Choroid plexus epithelial cell (primary cell): ENCODE data around the gene TANC1.

Experiments used
- DNase-seq: peaks from one replicate; pipeline ENCODE4 v3.0.0-alpha.2; 2010; ENCODE audit warnings: low read depth
- H3K4me3 ChIP-seq: 2 replicates; pipeline ENCODE4 v1.5.1; 2011; ENCODE audit warnings: low read depth, mild to moderate bottlenecking, control low read depth, low read length, moderate library complexity
- CTCF ChIP-seq: conservative IDR thresholded peaks from 2 replicates; pipeline ENCODE4 v1.5.1; 2011; ENCODE audit warnings: low read depth, mild to moderate bottlenecking, control low read depth, inconsistent platforms, low read length, moderate library complexity

TANC1 gene

GRCh38 chr2:158968396-158969161 lies at the start of gene TANC1:
TSS of gene TANC1 (plus strand) at chr2:158968640. CDS start at chr2:159065911, 97,271 bp downstream.
- peak within 1 kb of the TSS; percentile 77 for H3K4me3 ChIP-seq
- peak; percentile 94 for DNase-seq
- no peak for TF ChIP-seq CTCF

- no peak for TF ChIP-seq CTCF
- no peak overlapping the region for H3K4me3 ChIP-seq
- no peak for DNase-seq
Measured at GRCh38 chr2:158921599-158922408, 46.6 kb upstream of the TANC1 start.

GRCh38 chr2:158922601-158923000 lies 45.8 kb upstream of the TANC1 start:
- DNase-seq, result no peak
- TF ChIP-seq CTCF, result peak; percentile 4
- H3K4me3 ChIP-seq, result no peak overlapping the region

- TF ChIP-seq CTCF, result no peak
- no peak overlapping the region for H3K4me3 ChIP-seq
- DNase-seq, result peak; percentile 37
Measured at GRCh38 chr2:158923180-158923594, 45.3 kb upstream of the TANC1 start.

- no peak for DNase-seq
- no peak for TF ChIP-seq CTCF
- no peak overlapping the region for H3K4me3 ChIP-seq
Measured at GRCh38 chr2:158923641-158924040, 44.8 kb upstream of the TANC1 start.

- no peak for TF ChIP-seq CTCF
- peak overlapping the region; percentile 27 for H3K4me3 ChIP-seq
- DNase-seq, result peak; percentile 69
Measured at GRCh38 chr2:158926478-158926948, 41.9 kb upstream of the TANC1 start.
